Mesenchymal stem cell (in vitro differentiated cells and primary cell): ENCODE data around the gene ITIH5.

ENCODE experiments used
- DNase-seq: peaks from one replicate; pipeline ENCODE4 v3.0.0-alpha.2; 2013
- H2AFZ ChIP-seq: one replicate; pipeline ENCODE4 v1.6.1; 2013; ENCODE audit warnings: low read depth, mild to moderate bottlenecking, control low read depth, inconsistent platforms, low read length, moderate library complexity
- H2AK5ac ChIP-seq: 2 replicates; pipeline ENCODE4 v1.6.1; 2013; ENCODE audit warnings: low read length, moderate library complexity, mild to moderate bottlenecking, inconsistent platforms; ENCODE audit not compliant: severe bottlenecking
- H2BK120ac ChIP-seq: one replicate; pipeline ENCODE4 v1.6.1; 2013; ENCODE audit warnings: low read depth, mild to moderate bottlenecking, inconsistent platforms, low read length, moderate library complexity
- H2BK12ac ChIP-seq, 2 experiments: one replicate each; pipeline ENCODE4 v1.6.1; 2013; ENCODE audit warnings: inconsistent platforms in 2 of 2, low read length in 2 of 2, mild to moderate bottlenecking in 2 of 2, moderate library complexity in 2 of 2, control low read depth in 1 of 2
- H2BK15ac ChIP-seq: one replicate; pipeline ENCODE4 v1.6.1; 2013; ENCODE audit warnings: mild to moderate bottlenecking, low read depth, inconsistent platforms; ENCODE audit not compliant: poor library complexity, severe bottlenecking
- H2BK5ac ChIP-seq: 2 replicates; pipeline ENCODE4 v1.6.1; 2013; ENCODE audit warnings: low read depth, mild to moderate bottlenecking, low read length, control low read depth, inconsistent platforms; ENCODE audit not compliant: poor library complexity, severe bottlenecking
- H3K14ac ChIP-seq, 2 experiments: one replicate each; pipeline ENCODE4 v1.6.1; 2013; ENCODE audit warnings: inconsistent platforms in 2 of 2, low read length in 2 of 2, control low read depth in 1 of 2, mild to moderate bottlenecking in 1 of 2, moderate library complexity in 1 of 2
- H3K18ac ChIP-seq, 2 experiments: one replicate each; pipeline ENCODE4 v1.6.1; 2013; ENCODE audit warnings: inconsistent platforms in 2 of 2, low read length in 2 of 2, control low read depth in 1 of 2, low read depth in 1 of 2, mild to moderate bottlenecking in 1 of 2
- H3K23ac ChIP-seq, 2 experiments: one replicate each; pipeline ENCODE4 v1.6.1; 2013; ENCODE audit warnings: inconsistent platforms in 2 of 2, low read length in 2 of 2, mild to moderate bottlenecking in 2 of 2, moderate library complexity in 2 of 2, control low read depth in 1 of 2
- H3K27ac ChIP-seq: 2 replicates; pipeline ENCODE4 v1.5.1; 2013; ENCODE audit warnings: mild to moderate bottlenecking, moderate library complexity, low read length, control low read depth, inconsistent platforms; ENCODE audit not compliant: poor library complexity, severe bottlenecking
- H3K27me3 ChIP-seq, 2 experiments: 2 replicates each; pipeline versions ENCODE4 v1.6.1 to v1.7.0; 2013; ENCODE audit warnings: low read length in 2 of 2, mild to moderate bottlenecking in 2 of 2, moderate library complexity in 2 of 2, control low read depth in 1 of 2, inconsistent platforms in 1 of 2; ENCODE audit not compliant: control insufficient read depth in 1 of 2, insufficient read depth in 1 of 2
- H3K36me3 ChIP-seq, 2 experiments: 2 replicates each; pipeline versions ENCODE4 v1.6.1 to v1.7.0; 2013; ENCODE audit warnings: low read length in 2 of 2, control low read depth in 1 of 2, inconsistent platforms in 1 of 2, low read depth in 1 of 2, mild to moderate bottlenecking in 1 of 2; ENCODE audit not compliant: insufficient read depth in 2 of 2, control insufficient read depth in 1 of 2
- H3K4ac ChIP-seq, 2 experiments: one replicate each; pipeline ENCODE4 v1.6.1; 2013; ENCODE audit warnings: inconsistent platforms in 2 of 2, low read length in 2 of 2, mild to moderate bottlenecking in 2 of 2, moderate library complexity in 2 of 2, control low read depth in 1 of 2, low read depth in 1 of 2
- H3K4me1 ChIP-seq: 2 replicates; pipeline ENCODE4 v1.6.1; 2013; ENCODE audit warnings: low read depth, low read length, control low read depth; ENCODE audit not compliant: control insufficient read depth, insufficient read depth
- H3K4me2 ChIP-seq: 2 replicates; pipeline ENCODE4 v1.6.1; 2013; ENCODE audit warnings: low read length, mild to moderate bottlenecking, inconsistent platforms; ENCODE audit not compliant: poor library complexity, severe bottlenecking
- H3K4me3 ChIP-seq, 2 experiments: 2 replicates each; pipeline versions ENCODE4 v1.5.1 to v1.7.0; 2013; ENCODE audit warnings: low read length in 2 of 2, mild to moderate bottlenecking in 2 of 2, control low read depth in 1 of 2, low read depth in 1 of 2; ENCODE audit not compliant: insufficient read depth in 1 of 2
- H3K79me1 ChIP-seq: replicated peaks from 2 replicates; pipeline ENCODE4 v1.6.1; 2013; ENCODE audit warnings: mild to moderate bottlenecking, control low read depth, low read length, inconsistent platforms; ENCODE audit not compliant: poor library complexity, severe bottlenecking
- H3K9ac ChIP-seq: 2 replicates; pipeline ENCODE4 v1.7.0; 2013; ENCODE audit warnings: mild to moderate bottlenecking, low read length, moderate library complexity
- H3K9me3 ChIP-seq: 2 replicates; pipeline ENCODE4 v1.7.0; 2013; ENCODE audit warnings: mild to moderate bottlenecking, low read length; ENCODE audit not compliant: control insufficient read depth
- H4K8ac ChIP-seq: one replicate; pipeline ENCODE4 v1.6.1; 2013; ENCODE audit warnings: inconsistent platforms, mild to moderate bottlenecking, low read length, moderate library complexity
- H4K91ac ChIP-seq: one replicate; pipeline ENCODE4 v1.6.1; 2013; ENCODE audit warnings: mild to moderate bottlenecking, low read length, inconsistent platforms
- WGBS: methylation state at CpG from one replicate; pipeline ENCODE4 v1.1.7; 2013; ENCODE audit warnings: mixed read lengths; 5-methylcytosine and 5-hydroxymethylcytosine counted together

Gene ITIH5

DNA sequence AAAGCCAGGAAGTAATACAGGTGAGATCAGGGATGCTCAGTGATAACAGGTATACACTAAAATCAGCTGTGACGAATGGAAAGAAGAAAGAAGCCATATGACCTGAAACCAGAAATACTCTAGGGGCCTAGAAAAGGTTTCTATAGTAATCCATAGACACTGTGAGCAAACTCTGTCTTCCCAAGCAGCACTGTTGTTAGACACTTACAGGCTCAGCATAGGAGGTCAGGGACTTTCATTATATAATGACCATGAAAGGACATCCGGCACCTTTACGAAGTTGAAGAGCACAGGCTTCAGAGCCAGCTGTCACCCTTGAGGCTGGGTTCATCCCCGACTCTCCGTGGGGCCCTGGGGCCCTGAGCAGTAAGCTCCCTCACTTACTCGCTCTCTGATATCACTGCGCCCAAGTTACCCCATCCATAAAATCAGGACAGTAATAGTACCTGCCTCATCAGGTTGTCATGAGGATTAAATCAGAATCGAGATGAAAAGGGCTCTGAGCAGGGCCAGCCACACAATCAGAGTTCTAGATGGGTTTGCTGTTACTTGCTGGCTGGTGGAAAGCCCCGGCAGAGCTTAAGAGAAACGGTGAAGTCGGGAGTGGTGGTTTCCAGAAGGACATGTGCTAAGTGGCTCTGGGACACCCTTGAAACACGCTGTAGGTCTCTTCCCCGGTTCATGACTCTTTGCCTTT lies 79.5 kb downstream of the ITIH5 start:
- Histone ChIP-seq H3K18ac (no peak overlapping the region), H2BK5ac (no peak overlapping the region), H3K14ac (no peak overlapping the region), H2BK120ac (no peak overlapping the region), H3K4me1 (no peaks in the 10 kb centered on the region), H4K8ac (no peak overlapping the region), H3K27ac (no peak overlapping the region), H3K4me3 (no peak overlapping the region), H3K4ac (no peak overlapping the region), H3K23ac (no peak overlapping the region), H3K9me3 (no peaks in the 10 kb centered on the region), H4K91ac (no peak overlapping the region), H3K27me3 (peaks cover 0 to 24% of the 10 kb centered on the region in 2 experiments), H3K9ac (no peak overlapping the region), H2AK5ac (no peak overlapping the region), H3K4me2 (no peak overlapping the region), H2BK12ac (no peak overlapping the region), H2BK15ac (no peak overlapping the region), H3K79me1 (no peaks in the 10 kb centered on the region), H3K36me3 (no peaks in the 10 kb centered on the region), H2AFZ (no peak overlapping the region)
- DNase-seq, result no peak
- 74% methylated on average over 12 of the region's 13 CpGs for WGBS

DNA sequence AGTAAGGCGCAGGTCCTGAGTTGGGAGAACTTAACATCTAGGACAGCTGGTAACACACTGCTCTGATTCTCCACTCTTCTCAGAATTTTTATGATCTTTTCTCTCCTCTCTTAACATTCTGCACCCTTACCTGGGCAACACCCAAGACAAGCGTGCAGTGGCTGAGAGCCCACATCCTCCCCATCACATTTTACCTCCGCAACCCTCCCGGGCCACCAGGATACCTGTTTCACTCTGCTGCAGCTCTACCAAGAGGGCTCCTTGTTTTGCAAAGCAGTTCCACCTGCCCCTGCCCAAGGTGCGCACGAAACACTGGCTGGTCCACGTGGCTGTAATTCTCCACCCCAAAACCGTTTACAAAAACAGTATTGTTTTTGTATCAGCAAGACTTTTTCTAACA lies 81.5 kb downstream of the ITIH5 start:
- Histone ChIP-seq H2BK12ac (no peak overlapping the region), H3K27me3 (peaks cover 0 to 24% of the 10 kb centered on the region in 2 experiments), H3K4me2 (no peak overlapping the region), H3K4me3 (no peak overlapping the region), H3K79me1 (no peaks in the 10 kb centered on the region), H3K9ac (no peak overlapping the region), H2BK15ac (no peak overlapping the region), H3K23ac (no peak overlapping the region), H3K4me1 (no peaks in the 10 kb centered on the region), H3K9me3 (no peaks in the 10 kb centered on the region), H2AFZ (no peak overlapping the region), H3K36me3 (no peaks in the 10 kb centered on the region), H3K4ac (no peak overlapping the region), H2BK5ac (peak overlapping the region; percentile 38), H2AK5ac (no peak overlapping the region), H3K14ac (no peak overlapping the region), H3K18ac (no peak overlapping the region), H2BK120ac (no peak overlapping the region), H4K8ac (no peak overlapping the region), H4K91ac (no peak overlapping the region), H3K27ac (no peak overlapping the region)
- 72% methylated on average over 8 of the region's 8 CpGs for WGBS
- no peak for DNase-seq

DNA sequence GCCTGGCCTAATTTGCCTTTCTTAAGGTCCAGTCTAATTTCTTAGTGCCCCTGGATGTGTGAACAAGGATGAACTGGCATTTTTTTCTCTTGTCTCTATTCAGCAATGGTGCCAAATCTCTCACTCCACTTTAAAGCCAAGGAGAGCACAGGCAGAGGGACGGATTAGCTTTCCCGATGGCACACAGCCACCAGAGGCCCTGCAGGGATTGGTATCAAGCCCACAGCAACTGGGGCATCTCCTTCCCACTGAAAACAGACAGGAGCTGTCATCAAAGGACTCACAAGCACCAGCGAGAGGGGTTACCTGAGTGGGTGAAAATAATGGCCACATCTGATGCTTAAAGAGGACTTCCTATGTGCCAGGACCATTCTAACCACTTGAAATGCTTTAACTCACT lies 83.1 kb downstream of the ITIH5 start:
- H3K14ac ChIP-seq, result no peak overlapping the region
- no peak for DNase-seq

DNA sequence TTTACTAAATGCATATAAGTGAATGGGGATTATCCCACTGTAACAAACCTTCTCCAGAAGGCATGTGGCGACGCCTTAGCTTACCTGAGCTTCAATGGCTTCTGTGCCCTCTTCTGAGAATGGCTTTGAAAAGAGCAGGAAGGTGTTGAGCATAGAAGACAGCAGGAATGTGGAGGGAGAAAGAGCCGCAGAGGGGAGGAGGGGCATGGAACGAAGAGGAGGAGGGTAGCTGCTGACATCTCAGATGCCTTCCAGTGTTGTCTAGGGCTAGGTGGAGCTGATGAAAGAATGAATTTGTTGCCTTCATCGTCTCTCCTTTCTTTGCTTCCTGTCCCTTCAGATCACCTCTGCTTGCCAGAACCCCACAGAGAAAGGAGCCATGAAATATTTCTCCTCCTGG lies 86.2 kb downstream of the ITIH5 start:
- H3K36me3 ChIP-seq, result no peaks in the 10 kb centered on the region
- WGBS, result 57% methylated on average over 5 of the region's 5 CpGs
- H3K4ac ChIP-seq, result no peak overlapping the region
- no peaks in the 10 kb centered on the region for H3K79me1 ChIP-seq
- H2AK5ac ChIP-seq, result no peak overlapping the region
- H3K4me1 ChIP-seq, result peaks cover 2% of the 10 kb centered on the region
- no peak overlapping the region for H3K4me3 ChIP-seq
- H3K18ac ChIP-seq, result no peak overlapping the region
- no peak overlapping the region for H2BK120ac ChIP-seq
- H3K23ac ChIP-seq, result no peak overlapping the region
- H4K91ac ChIP-seq, result no peak overlapping the region
- no peak overlapping the region for H3K9ac ChIP-seq
- H3K4me2 ChIP-seq, result no peak overlapping the region
- H3K27me3 ChIP-seq, result peaks cover 0 to 18% of the 10 kb centered on the region in 2 experiments
- no peak overlapping the region for H2AFZ ChIP-seq
- H4K8ac ChIP-seq, result no peak overlapping the region
- no peak overlapping the region for H2BK12ac ChIP-seq
- no peaks in the 10 kb centered on the region for H3K9me3 ChIP-seq
- no peak overlapping the region for H3K27ac ChIP-seq
- no peak overlapping the region for H3K14ac ChIP-seq
- H2BK15ac ChIP-seq, result no peak overlapping the region
- H2BK5ac ChIP-seq, result no peak overlapping the region
- DNase-seq, result no peak

More for the DNA sequence above, 83.1 kb downstream of the ITIH5 start:
- no peak overlapping the region for H3K4me2 ChIP-seq
- H2BK120ac ChIP-seq, result no peak overlapping the region
- H4K91ac ChIP-seq, result no peak overlapping the region
- no peak overlapping the region for H3K23ac ChIP-seq
- no peak overlapping the region for H4K8ac ChIP-seq
- H2AFZ ChIP-seq, result no peak overlapping the region
- H3K4me1 ChIP-seq, result no peaks in the 10 kb centered on the region
- H3K18ac ChIP-seq, result no peak overlapping the region
- no peak overlapping the region for H3K27ac ChIP-seq
- H3K4me3 ChIP-seq, result no peak overlapping the region
- no peaks in the 10 kb centered on the region for H3K79me1 ChIP-seq
- H3K27me3 ChIP-seq, result peaks cover 0 to 19% of the 10 kb centered on the region in 2 experiments
- no peak overlapping the region for H2BK5ac ChIP-seq
- no peak overlapping the region for H2BK12ac ChIP-seq
- no peaks in the 10 kb centered on the region for H3K9me3 ChIP-seq
- H2AK5ac ChIP-seq, result no peak overlapping the region
- H3K4ac ChIP-seq, result no peak overlapping the region
- no peak overlapping the region for H2BK15ac ChIP-seq
- WGBS, result 84% methylated on average over 2 of the region's 3 CpGs
- no peak overlapping the region for H3K9ac ChIP-seq
- H3K36me3 ChIP-seq, result no peaks in the 10 kb centered on the region
